ES-I3 (cell line): ENCODE data around the gene PIK3C3.
"Not testable (repeated sequence)": the region's sequence is repeated elsewhere in the genome, so short reads cannot be mapped to it uniquely, and the experiment has no call there.

ENCODE experiments used
- H3K36me3 ChIP-seq: 2 replicates; pipeline ENCODE4 v1.6.1; 2013; ENCODE audit warnings: mild to moderate bottlenecking, low read length, control low read depth, moderate library complexity; ENCODE audit not compliant: insufficient read depth
- H3K4me1 ChIP-seq: 2 replicates; pipeline ENCODE4 v1.6.1; 2013; ENCODE audit warnings: mild to moderate bottlenecking, control low read depth, low read length; ENCODE audit not compliant: insufficient read depth
- H3K9ac ChIP-seq: 2 replicates; pipeline ENCODE4 v1.6.1; 2013; ENCODE audit warnings: low read depth, mild to moderate bottlenecking, low read length, moderate library complexity
- H3K9me3 ChIP-seq: 2 replicates; pipeline ENCODE4 v1.6.1; 2013; ENCODE audit warnings: mild to moderate bottlenecking, low read length, moderate library complexity; ENCODE audit not compliant: control insufficient read depth, insufficient read depth

Gene PIK3C3

GRCh38 chr18:42048158-42048557 is 93.1 kb downstream of the PIK3C3 start:
- Histone ChIP-seq H3K4me1 (no peaks in the 10 kb centered on the region), H3K9me3 (no peaks in the 10 kb centered on the region), H3K9ac (no peak overlapping the region), H3K36me3 (peaks cover 3% of the 10 kb centered on the region)

GRCh38 chr18:42049536-42049935 is 94.5 kb downstream of the PIK3C3 start:
- not testable (repeated sequence) for H3K36me3 ChIP-seq, H3K9me3 ChIP-seq, H3K9ac ChIP-seq, H3K4me1 ChIP-seq

DNA sequence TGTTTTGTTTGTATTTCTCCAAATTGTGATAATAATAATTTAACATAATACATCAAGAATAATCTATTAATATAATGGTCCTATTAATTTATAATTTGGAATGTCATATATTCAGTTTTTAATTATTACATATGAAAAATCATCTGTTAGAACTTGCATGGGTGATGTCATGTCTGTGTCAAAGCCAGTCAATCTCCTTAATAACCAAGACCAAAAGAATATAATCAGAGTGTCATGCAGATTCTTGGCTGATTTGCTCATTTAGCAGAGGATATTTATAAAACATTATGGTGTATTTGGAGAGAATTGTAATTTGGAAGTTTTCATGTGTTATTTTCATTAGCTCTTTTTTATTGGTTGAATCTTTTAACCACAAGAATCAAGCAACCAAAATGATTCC is 96.4 kb downstream of the PIK3C3 start:
- Histone ChIP-seq H3K9me3 (no peaks in the 10 kb centered on the region), H3K9ac (no peak overlapping the region), H3K4me1 (peaks cover 4% of the 10 kb centered on the region; the same call in 1 of the 2 replicates), H3K36me3 (peaks cover 3% of the 10 kb centered on the region)

DNA sequence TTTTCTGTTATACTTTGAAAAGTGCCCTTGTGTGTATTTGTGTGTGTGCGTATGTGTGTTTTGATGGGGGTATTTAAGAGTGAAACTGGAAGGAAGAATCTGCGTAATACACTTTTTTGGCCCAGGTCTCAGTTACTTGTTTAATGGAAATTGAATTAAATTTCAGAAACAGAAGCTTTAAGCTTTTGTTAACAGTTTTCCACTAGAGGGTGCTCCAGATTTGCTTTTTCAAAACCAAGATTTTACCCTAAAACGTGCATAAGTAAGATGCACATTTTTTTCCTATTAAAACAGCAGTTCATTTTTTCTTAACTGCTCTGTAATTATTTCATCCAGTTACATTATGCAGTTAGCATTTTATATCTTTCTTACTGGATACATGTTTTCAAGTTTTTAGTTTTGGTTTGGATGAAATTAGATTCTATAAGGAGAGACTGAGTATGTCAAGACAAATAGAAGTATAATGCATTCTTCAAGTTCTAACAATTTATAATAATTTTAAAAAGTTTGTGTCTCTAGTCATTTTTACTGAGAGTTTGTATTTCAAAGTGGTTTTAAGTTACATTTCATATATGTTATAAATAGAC is 97.2 kb downstream of the PIK3C3 start:
- H3K4me1 ChIP-seq: peaks cover 4% of the 10 kb centered on the region; the same call in 1 of the 2 replicates
- no peak overlapping the region for H3K9ac ChIP-seq
- H3K9me3 ChIP-seq: no peaks in the 10 kb centered on the region
- peaks cover 3% of the 10 kb centered on the region for H3K36me3 ChIP-seq

- Histone ChIP-seq H3K4me1 (peaks cover 4% of the 10 kb centered on the region; the same call in 1 of the 2 replicates), H3K9ac (no peak overlapping the region)
Observed at GRCh38 chr18:42053188-42053781, 98.3 kb downstream of the PIK3C3 start.

GRCh38 chr18:42064109-42064508 is 109.1 kb downstream of the PIK3C3 start:
- no peaks in the 10 kb centered on the region; the same call in 1 of the 2 replicates for H3K36me3 ChIP-seq
- no peak overlapping the region for H3K9ac ChIP-seq
- H3K9me3 ChIP-seq: no peaks in the 10 kb centered on the region
- H3K4me1 ChIP-seq: no peaks in the 10 kb centered on the region

More at GRCh38 chr18:42053188-42053781, 98.3 kb downstream of the PIK3C3 start:
- no peaks in the 10 kb centered on the region for H3K9me3 ChIP-seq
- peaks cover 3% of the 10 kb centered on the region for H3K36me3 ChIP-seq

DNA sequence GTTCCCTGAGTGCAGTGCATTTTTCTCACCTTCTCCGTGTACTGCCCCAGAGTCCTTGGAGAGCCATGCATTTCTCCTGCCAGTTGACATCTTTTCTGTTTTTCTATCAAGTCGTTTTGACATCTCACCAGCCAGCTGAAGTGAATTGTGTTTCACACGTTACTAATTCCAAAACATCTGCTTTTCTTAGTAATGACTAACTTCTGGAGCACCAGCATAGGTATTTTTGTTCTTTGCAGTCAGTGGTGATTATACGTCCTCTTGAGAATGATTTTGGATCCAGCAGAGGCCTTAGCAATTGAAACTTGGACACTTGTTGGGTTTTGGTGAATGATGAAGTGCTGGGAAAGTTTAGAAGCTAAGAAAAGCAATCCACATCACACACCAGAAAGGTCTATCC is 112.5 kb downstream of the PIK3C3 start:
- Histone ChIP-seq H3K9me3 (no peaks in the 10 kb centered on the region), H3K36me3 (no peaks in the 10 kb centered on the region; the same call in 1 of the 2 replicates), H3K9ac (no peak overlapping the region), H3K4me1 (no peaks in the 10 kb centered on the region)

GRCh38 chr18:42068030-42068429 is 113.0 kb downstream of the PIK3C3 start:
- Histone ChIP-seq H3K36me3 (no peaks in the 10 kb centered on the region; the same call in 1 of the 2 replicates), H3K4me1 (no peaks in the 10 kb centered on the region), H3K9me3 (no peaks in the 10 kb centered on the region)

DNA sequence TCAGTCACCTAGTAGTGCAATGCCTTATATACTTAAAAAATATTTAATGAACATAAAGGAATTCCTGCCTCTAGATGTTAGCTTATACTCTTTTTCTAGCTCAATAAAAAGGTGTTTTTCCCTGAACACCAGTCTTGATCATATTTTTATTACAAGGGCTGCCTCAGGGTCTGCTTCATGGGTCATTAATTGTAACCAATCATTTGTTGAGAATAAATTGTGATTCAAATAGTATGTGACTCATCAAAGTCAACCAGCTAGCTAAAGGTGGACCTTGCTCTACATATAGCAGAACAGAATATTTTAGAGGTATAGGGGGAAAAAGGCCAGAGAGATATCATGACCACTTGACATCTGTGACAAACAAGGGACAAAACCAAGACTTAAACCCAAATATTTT is 114.0 kb downstream of the PIK3C3 start:
- Histone ChIP-seq H3K4me1 (no peaks in the 10 kb centered on the region), H3K9me3 (no peaks in the 10 kb centered on the region), H3K9ac (no peak overlapping the region), H3K36me3 (no peaks in the 10 kb centered on the region; the same call in 1 of the 2 replicates)

More at GRCh38 chr18:42068030-42068429, 113.0 kb downstream of the PIK3C3 start:
- no peak overlapping the region for H3K9ac ChIP-seq

GRCh38 chr18:42072407-42072806 is 117.4 kb downstream of the PIK3C3 start:
- H3K4me1 ChIP-seq: no peaks in the 10 kb centered on the region
- no peak overlapping the region for H3K9ac ChIP-seq
- no peaks in the 10 kb centered on the region; the same call in 1 of the 2 replicates for H3K36me3 ChIP-seq
- no peaks in the 10 kb centered on the region for H3K9me3 ChIP-seq

GRCh38 chr18:42074704-42075103 is 119.7 kb downstream of the PIK3C3 start:
- Histone ChIP-seq H3K9me3 (no peaks in the 10 kb centered on the region), H3K36me3 (no peaks in the 10 kb centered on the region; the same call in 1 of the 2 replicates), H3K9ac (no peak overlapping the region), H3K4me1 (no peaks in the 10 kb centered on the region)

- Histone ChIP-seq H3K36me3 (no peaks in the 10 kb centered on the region; the same call in 1 of the 2 replicates), H3K4me1 (no peaks in the 10 kb centered on the region), H3K9me3 (no peaks in the 10 kb centered on the region), H3K9ac (no peak overlapping the region)
Observed at GRCh38 chr18:42078711-42079110, 123.7 kb downstream of the PIK3C3 start.

DNA sequence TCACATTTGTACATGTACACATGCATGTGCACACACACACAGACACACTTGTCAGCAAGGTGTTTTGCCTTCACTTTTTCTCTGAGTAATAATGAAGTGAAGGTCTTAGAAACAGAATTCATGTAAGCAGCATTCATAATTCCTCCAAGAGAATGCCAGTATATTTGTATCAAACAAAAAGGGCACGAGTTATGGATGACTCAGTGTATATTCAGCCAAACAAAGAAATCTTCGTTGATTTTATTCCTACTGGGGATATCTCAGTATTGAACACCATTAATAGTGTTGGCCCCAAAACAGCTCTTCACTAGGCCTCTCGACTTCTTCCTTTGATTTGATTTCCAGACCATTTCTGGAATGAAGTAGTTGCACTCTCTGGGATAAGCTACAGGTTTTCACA is 125.3 kb downstream of the PIK3C3 start:
- Histone ChIP-seq H3K9me3 (no peaks in the 10 kb centered on the region), H3K4me1 (no peaks in the 10 kb centered on the region), H3K36me3 (no peaks in the 10 kb centered on the region; the same call in 1 of the 2 replicates)

GRCh38 chr18:42082415-42083234 is 127.6 kb downstream of the PIK3C3 start:
- no peaks in the 10 kb centered on the region for H3K4me1 ChIP-seq
- H3K9ac ChIP-seq: no peak overlapping the region
- H3K9me3 ChIP-seq: no peaks in the 10 kb centered on the region
- no peaks in the 10 kb centered on the region; the same call in 1 of the 2 replicates for H3K36me3 ChIP-seq

More for the DNA sequence above, 125.3 kb downstream of the PIK3C3 start:
- no peak overlapping the region; the same call in 1 of the 2 replicates for H3K9ac ChIP-seq
